ENCODE measurements around the gene AKR1C2. TPM values are rescaled to one million over a fixed set of nuclear protein-coding genes. Genes with fewer than 3 reads are reported as not detected.
"Not testable (repeated sequence)": the region's sequence is repeated elsewhere in the genome, so short reads cannot be mapped to it uniquely, and the experiment has no call there.

The AKR1C2 gene
- total RNA-seq, 1 donor from 2014 or later, result 0.22 TPM

GRCh38 chr10:5008857-5009548 is 5.3 kb upstream of the AKR1C2 start:
- not testable (repeated sequence) for H3K36me3 Mint-ChIP-seq (ENCODE audit: low read depth); H3K9me3 Mint-ChIP-seq (ENCODE audit: low read depth); DNase-seq (ENCODE audit: low spot score); H3K27ac Mint-ChIP-seq (ENCODE audit: unreplicated experiment); H3K4me1 Mint-ChIP-seq (ENCODE audit: low read depth); H3K4me3 Mint-ChIP-seq (ENCODE audit: unreplicated experiment)
- peaks cover 15% of the 10 kb centered on the region for H3K27me3 Mint-ChIP-seq (ENCODE audit: low read depth)

DNA sequence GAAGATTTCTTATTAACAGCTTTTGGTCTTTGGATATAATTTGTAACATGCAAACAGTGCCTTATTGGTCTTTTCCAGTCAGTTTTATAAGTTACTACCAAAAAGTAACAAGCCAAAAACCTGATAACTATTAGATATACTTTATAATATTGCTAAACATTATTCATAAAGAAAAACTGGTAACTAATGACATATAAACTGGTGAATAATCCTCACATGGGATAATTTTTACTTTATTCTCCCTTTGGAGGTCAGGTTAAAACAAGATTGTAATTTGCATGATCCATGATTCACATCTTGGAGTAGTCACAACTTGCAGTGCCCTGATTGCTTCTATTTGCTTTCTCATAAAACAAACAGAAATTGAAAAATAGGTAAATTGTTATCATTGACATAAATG is 844 bp upstream of the AKR1C2 start:
- H3K4me1 Mint-ChIP-seq (ENCODE audit: low read depth); H3K36me3 Mint-ChIP-seq (ENCODE audit: low read depth); H3K9me3 Mint-ChIP-seq (ENCODE audit: low read depth); H3K4me3 Mint-ChIP-seq (ENCODE audit: unreplicated experiment); H3K27ac Mint-ChIP-seq (ENCODE audit: unreplicated experiment); DNase-seq (ENCODE audit: low spot score): not testable (repeated sequence)
- H3K27me3 Mint-ChIP-seq (ENCODE audit: low read depth), result peaks cover 12% of the 10 kb centered on the region

DNA sequence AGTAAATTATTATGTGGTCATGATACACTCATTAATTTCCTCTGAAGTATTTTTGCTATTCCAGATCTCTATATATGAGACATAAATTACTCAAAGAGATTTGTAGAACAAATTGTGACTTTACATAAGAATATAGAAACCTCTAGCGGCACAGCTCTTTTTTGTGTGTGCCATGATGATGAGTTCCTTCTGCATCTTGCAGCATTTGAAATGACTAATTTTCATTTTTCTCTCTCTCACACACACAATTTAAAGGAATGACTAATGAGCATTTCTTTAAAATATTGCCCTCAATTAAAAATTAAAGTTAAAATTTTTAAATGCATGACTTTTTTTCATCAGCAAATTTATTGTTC is 351 bp upstream of the AKR1C2 start:
- not testable (repeated sequence) for H3K27ac Mint-ChIP-seq (ENCODE audit: unreplicated experiment); DNase-seq (ENCODE audit: low spot score); H3K36me3 Mint-ChIP-seq (ENCODE audit: low read depth); H3K9me3 Mint-ChIP-seq (ENCODE audit: low read depth); H3K4me3 Mint-ChIP-seq (ENCODE audit: unreplicated experiment); H3K4me1 Mint-ChIP-seq (ENCODE audit: low read depth)
- peaks cover 12% of the 10 kb centered on the region for H3K27me3 Mint-ChIP-seq (ENCODE audit: low read depth)

DNA sequence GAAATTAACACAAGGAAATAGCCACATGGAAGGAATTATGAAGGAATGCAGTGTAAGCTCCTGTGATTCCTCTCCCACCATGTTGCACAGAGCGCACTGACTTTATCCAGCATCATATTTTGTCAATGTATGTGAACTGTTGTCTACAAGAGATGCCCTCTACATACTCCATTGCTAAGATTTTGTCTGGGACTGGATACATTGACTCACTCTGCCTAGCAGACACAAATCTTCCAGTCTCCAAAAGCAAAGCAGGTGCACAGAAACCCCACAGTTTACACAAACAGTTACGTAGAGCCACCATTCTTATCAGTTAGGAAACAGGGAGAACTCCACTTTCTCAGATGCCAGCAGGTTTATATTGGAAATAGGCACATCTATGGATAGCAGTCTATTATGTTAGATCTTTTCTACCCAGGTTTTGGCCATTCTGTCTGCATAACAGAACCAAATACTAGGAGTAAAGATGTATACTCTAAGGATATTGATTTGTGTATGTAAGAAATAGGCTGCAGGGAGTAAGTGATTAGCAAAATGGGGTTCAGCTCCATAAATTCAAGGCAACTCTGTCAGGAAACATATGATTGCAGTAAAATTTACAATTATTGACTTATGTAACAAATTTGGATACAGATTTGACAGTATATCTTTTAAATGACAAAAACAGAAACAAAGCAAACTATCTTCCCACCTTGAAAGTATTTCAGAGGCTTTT is 1.5 kb downstream of the AKR1C2 start:
- DNase-seq (ENCODE audit: low spot score), result no peak
- H3K4me3 Mint-ChIP-seq (ENCODE audit: unreplicated experiment), result no peak overlapping the region
- no peak overlapping the region for H3K27ac Mint-ChIP-seq (ENCODE audit: unreplicated experiment)
- no peak for TF ChIP-seq CTCF (IDR thresholded peaks at IDR 0.05)
- peaks cover 20% of the 10 kb centered on the region for H3K27me3 Mint-ChIP-seq (ENCODE audit: low read depth)
- no peaks in the 10 kb centered on the region for H3K36me3 Mint-ChIP-seq (ENCODE audit: low read depth)
- H3K9me3 Mint-ChIP-seq (ENCODE audit: low read depth), result no peaks in the 10 kb centered on the region
- H3K4me1 Mint-ChIP-seq (ENCODE audit: low read depth), result no peaks in the 10 kb centered on the region

DNA sequence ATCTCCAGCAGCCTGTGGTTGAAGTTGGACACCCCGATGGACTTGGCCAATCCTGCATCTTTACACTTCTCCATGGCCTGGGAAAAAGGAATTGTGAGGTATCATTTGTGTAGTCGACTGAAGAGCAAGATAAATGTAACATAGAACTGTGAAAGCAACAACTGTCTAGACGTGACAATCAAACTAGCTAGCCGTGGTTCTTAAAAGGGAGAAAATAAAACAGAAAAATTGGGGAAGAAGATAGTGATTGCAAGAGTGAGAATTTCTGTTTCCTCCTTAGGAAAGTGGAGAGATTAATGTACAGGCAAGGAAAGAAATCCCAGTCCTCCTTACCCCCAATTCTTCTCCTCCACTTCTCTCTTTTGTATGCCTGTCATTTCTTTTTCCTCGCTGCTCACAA is 5.0 kb downstream of the AKR1C2 start:
- DNase-seq (ENCODE audit: low spot score), result no peak
- Mint-ChIP-seq H3K27me3 (ENCODE audit: low read depth) (peaks cover 20% of the 10 kb centered on the region), H3K27ac (ENCODE audit: unreplicated experiment) (no peak overlapping the region), H3K36me3 (ENCODE audit: low read depth) (no peaks in the 10 kb centered on the region), H3K4me3 (ENCODE audit: unreplicated experiment) (no peak overlapping the region), H3K9me3 (ENCODE audit: low read depth) (no peaks in the 10 kb centered on the region), H3K4me1 (ENCODE audit: low read depth) (no peaks in the 10 kb centered on the region)
- no peak for TF ChIP-seq CTCF (IDR thresholded peaks at IDR 0.05)

DNA sequence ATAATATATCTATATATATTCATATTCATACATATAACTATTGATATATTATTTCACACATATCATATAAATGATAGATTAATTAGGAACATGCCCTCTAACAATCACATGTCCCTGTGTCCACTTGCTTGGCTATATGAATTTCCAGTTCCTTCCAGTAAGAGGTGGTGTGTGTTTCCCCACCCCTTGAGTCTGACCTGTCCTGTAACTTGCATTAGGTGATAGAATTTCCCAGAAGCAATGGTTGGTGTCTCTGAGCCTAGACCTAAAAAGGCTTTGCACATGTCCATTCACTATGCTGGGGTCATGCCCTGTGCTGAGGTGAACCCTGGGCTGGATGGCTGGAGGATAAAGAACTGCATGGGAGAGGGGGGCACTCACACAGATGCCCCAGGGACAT is 9.4 kb downstream of the AKR1C2 start:
- not testable (repeated sequence) for H3K27me3 Mint-ChIP-seq (ENCODE audit: low read depth); DNase-seq (ENCODE audit: low spot score); H3K4me3 Mint-ChIP-seq (ENCODE audit: unreplicated experiment); H3K4me1 Mint-ChIP-seq (ENCODE audit: low read depth); H3K36me3 Mint-ChIP-seq (ENCODE audit: low read depth); H3K27ac Mint-ChIP-seq (ENCODE audit: unreplicated experiment); H3K9me3 Mint-ChIP-seq (ENCODE audit: low read depth)

- not testable (repeated sequence) for H3K27me3 Mint-ChIP-seq (ENCODE audit: low read depth); H3K9me3 Mint-ChIP-seq (ENCODE audit: low read depth); H3K4me1 Mint-ChIP-seq (ENCODE audit: low read depth); DNase-seq (ENCODE audit: low spot score); H3K36me3 Mint-ChIP-seq (ENCODE audit: low read depth); H3K27ac Mint-ChIP-seq (ENCODE audit: unreplicated experiment); H3K4me3 Mint-ChIP-seq (ENCODE audit: unreplicated experiment)
Observed at GRCh38 chr10:4992564-4992963, 11.1 kb downstream of the AKR1C2 start.

DNA sequence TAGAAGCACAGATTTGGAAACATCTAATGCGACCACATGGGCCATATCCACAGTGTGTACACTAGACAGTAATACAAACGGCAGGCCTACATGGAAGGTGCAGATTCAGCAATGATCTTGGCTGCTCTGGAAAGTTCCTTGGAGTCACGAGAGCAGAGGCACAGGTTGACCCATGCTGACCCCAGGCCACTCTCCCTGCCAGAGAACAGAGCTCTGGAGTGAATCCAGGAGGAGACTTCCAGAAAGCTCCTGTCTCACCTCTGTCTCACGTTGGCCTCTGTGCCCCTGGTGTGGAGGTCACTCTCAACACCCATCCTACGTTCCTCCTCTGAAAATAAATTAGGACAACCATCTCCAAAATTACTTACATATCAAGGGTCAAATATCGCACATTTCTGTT is 12.2 kb downstream of the AKR1C2 start:
- not testable (repeated sequence) for H3K36me3 Mint-ChIP-seq (ENCODE audit: low read depth); H3K4me3 Mint-ChIP-seq (ENCODE audit: unreplicated experiment); H3K4me1 Mint-ChIP-seq (ENCODE audit: low read depth); DNase-seq (ENCODE audit: low spot score); H3K27ac Mint-ChIP-seq (ENCODE audit: unreplicated experiment); H3K27me3 Mint-ChIP-seq (ENCODE audit: low read depth); H3K9me3 Mint-ChIP-seq (ENCODE audit: low read depth)

All from chondrocyte (in vitro differentiated cells).